ENCODE data around the gene MAZ. TPM values are rescaled to one million over a fixed set of nuclear protein-coding genes. Genes with fewer than 3 reads are reported as not detected.

The MAZ gene
- total and polyA plus RNA-seq, 2 of the 13 experiments (the other 11 are each of a cell fraction or from before 2014, with no cell fraction given): 203 to 277 TPM

DNA sequence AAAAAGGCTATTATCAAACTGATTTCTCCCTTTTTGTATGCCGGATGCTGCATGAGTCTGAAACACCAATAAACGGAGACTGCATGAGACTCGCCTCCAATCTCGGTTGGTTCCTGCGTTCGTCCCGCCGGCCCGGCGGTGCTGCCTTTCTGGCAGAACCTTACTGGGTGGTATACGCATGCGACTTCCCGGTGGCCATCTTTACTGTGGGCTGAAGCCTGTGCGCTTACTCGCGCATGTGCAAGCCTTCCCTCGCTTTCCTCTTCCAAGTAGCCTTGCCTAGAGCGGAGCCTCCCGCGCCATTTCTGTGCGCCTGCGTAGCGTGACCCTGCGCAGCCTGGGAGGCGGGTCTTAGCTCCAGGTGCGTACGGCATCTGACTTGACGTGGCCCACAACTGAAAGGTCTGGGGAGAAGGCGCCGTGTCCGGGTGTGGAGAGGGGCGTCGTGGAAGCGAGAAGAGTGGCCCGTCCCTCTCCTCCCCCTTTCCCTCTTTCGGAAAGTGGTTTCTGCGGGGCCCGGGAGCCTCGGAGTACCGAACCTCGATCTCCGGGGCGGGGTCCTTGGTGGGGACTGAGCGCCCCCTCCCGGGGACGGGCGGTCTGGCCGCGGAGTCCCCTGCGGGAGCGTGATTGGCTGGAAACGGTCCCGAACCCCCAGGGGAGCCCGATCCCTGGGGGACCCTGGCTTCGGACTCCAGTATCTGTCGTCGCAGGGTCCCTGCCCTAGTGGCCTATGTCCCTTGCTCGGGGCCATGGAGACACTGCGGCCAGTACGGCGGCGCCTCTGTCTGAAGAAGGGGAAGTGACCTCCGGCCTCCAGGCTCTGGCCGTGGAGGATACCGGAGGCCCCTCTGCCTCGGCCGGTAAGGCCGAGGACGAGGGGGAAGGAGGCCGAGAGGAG lies 9.7 kb downstream of the MAZ start, which contains the start of gene PAGR1:
Gene PAGR1, plus strand, starts transcription at position 360 of the 901 bp plus-strand sequence. Its CDS starts 374 bp downstream, at position 734.
- Histone ChIP-seq H3K4me1 (ENCODE audit: insufficient read depth, low read length) (peaks cover 80% of the 10 kb centered on the region), H3K9ac (ENCODE audit: insufficient read depth, low read depth, low read length) (peak within 1 kb of the TSS; percentile 79), H3K4me2 (ENCODE audit: low read depth, low read length) (peak within 1 kb of the TSS; percentile 99), H3K27ac (ENCODE audit: extremely low read length, insufficient read depth, low read length) (peak within 1 kb of the TSS; percentile 83), H3K4me3 (replicated peaks in 1 of 3; ENCODE audit: insufficient read depth in 1 of 3, low read depth in 2 of 3, low read length in 3 of 3) (peak within 1 kb of the TSS; percentile 86 to 93 (median 88)), H4K20me1 (ENCODE audit: insufficient read depth, low read length) (peaks cover 5% of the 10 kb centered on the region; the same call in 1 of the 2 replicates), H3K79me2 (ENCODE audit: insufficient read depth, low read length) (peaks cover 22% of the 10 kb centered on the region), H3K9me3 (ENCODE audit: low read length) (no peaks in the 10 kb centered on the region), H3K36me3 (replicated peaks in 1 of 2; ENCODE audit: control insufficient read depth in 1 of 2, insufficient read depth in 2 of 2, low read length in 2 of 2) (peaks cover 0 to 9% of the 10 kb centered on the region in 2 experiments; a peak in 2 of 5 replicates), H2AFZ (ENCODE audit: low read length) (no peak within 1 kb of the TSS), H3K27me3 (ENCODE audit: control insufficient read depth in 1 of 2, insufficient read depth in 2 of 2, low read length in 2 of 2) (peaks cover 0 to 12% of the 10 kb centered on the region in 2 experiments; a peak in 2 of 5 replicates)
- peak; percentile 85 for FAIRE-seq
- ATAC-seq: peak; percentile 63
- intact Hi-C loops (cut with micrococcal nuclease; ENCODE audit: unreplicated experiment): loop anchor here (1.0 kb wide), 1 partner anchor 32 kb away; no protein-coding TSS in a partner anchor
- DNase-seq (ENCODE audit: low spot score): peak; percentile 99
- CTCF ChIA-PET (ENCODE audit: low intra/inter-chr PET ratio, low total read pairs): interaction anchor here (0.9 to 1.5 kb wide), 4 partner anchors 26 to 116 kb away, joined by 3 to 6 read pairs (median 4); partner anchors contain the start of gene KIF22
- in situ Hi-C loops (cut with HindIII; ENCODE audit: extremely low pct_ligation_motif_present, low pct_unique_long_range_greater_than_20kb): loop anchor here (25.0 kb wide), 1 partner anchor 846 kb away; the partner anchor contains the start of genes FBRS and PRR14
- TSS peak; percentile 74 for BruUV-seq (replicated peaks)
- under 1% methylated on average over 34 of the region's 70 CpGs for whole genome bisulfite sequencing (ENCODE audit: low lambda C conversion rate)
- POLR2A ChIA-PET: interaction anchor here (0.6 to 7.0 kb wide), 28 partner anchors 9 to 249 kb away, joined by 3 to 145 read pairs (median 6); partner anchors contain the start of genes ALDOA, ASPHD1, CDIPT and KCTD13
- TF ChIP-seq SP5 (CRISPR knock-in tag; IDR thresholded peaks at IDR 0.05; ENCODE audit: borderline replicate concordance, low read depth): peak; percentile 62; the same call in 1 of the 2 replicates
- no peak for TF ChIP-seq ZNF17 (CRISPR knock-in tag; IDR thresholded peaks at IDR 0.05)
- TF ChIP-seq CREB3 (CRISPR knock-in tag; IDR thresholded peaks at IDR 0.05): no peak
- no peak for TF ChIP-seq ZNF382 (CRISPR knock-in tag; IDR thresholded peaks at IDR 0.05; ENCODE audit: borderline replicate concordance)
- TF ChIP-seq ARNT2 (CRISPR knock-in tag; IDR thresholded peaks at IDR 0.05; ENCODE audit: low read depth): peak; percentile 93
- peak; percentile 41; the same call in 1 of the 2 replicates for TF ChIP-seq HMG20B (CRISPR knock-in tag; conservative IDR thresholded peaks at IDR 0.05)
- no peak for TF ChIP-seq RFX3 (CRISPR knock-in tag; IDR thresholded peaks at IDR 0.05)
- no peak; the same call in 1 of the 2 replicates for TF ChIP-seq BRF2 (CRISPR knock-in tag; IDR thresholded peaks at IDR 0.05)
- TF ChIP-seq, protein P1, sequence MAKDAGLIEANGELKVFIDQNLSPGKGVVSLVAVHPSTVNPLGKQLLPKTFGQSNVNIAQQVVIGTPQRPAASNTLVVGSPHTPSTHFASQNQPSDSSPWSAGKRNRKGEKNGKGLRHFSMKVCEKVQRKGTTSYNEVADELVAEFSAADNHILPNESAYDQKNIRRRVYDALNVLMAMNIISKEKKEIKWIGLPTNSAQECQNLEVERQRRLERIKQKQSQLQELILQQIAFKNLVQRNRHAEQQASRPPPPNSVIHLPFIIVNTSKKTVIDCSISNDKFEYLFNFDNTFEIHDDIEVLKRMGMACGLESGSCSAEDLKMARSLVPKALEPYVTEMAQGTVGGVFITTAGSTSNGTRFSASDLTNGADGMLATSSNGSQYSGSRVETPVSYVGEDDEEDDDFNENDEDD (CRISPR knock-in tag; IDR thresholded peaks at IDR 0.05; ENCODE audit: borderline replicate concordance): peak; percentile 97
- TF ChIP-seq POLR2AphosphoS2 (IDR thresholded peaks at IDR 0.05; ENCODE audit: low read depth, low read length): no peak
- TF ChIP-seq MLXIP (CRISPR knock-in tag; IDR thresholded peaks at IDR 0.05; ENCODE audit: borderline replicate concordance): no peak
- TF ChIP-seq, protein P2, sequence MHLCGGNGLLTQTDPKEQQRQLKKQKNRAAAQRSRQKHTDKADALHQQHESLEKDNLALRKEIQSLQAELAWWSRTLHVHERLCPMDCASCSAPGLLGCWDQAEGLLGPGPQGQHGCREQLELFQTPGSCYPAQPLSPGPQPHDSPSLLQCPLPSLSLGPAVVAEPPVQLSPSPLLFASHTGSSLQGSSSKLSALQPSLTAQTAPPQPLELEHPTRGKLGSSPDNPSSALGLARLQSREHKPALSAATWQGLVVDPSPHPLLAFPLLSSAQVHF (CRISPR knock-in tag; IDR thresholded peaks at IDR 0.05): 0 out of 2 replicates have a peak, but pooled peaks have one; percentile 26
- TF ChIP-seq TP53 (CRISPR knock-in tag; conservative IDR thresholded peaks at IDR 0.05): no peak
- TF ChIP-seq, protein P3, sequence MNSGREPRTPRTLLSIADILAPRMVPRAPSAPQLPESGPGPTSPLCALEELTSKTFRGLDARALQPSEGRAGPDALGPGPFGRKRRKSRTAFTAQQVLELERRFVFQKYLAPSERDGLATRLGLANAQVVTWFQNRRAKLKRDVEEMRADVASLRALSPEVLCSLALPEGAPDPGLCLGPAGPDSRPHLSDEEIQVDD (CRISPR knock-in tag; IDR thresholded peaks at IDR 0.05; ENCODE audit: borderline replicate concordance): no peak

All from HepG2 (cell line).